HepG2 (cell line): ENCODE measurements around the gene CCT3. TPM values are rescaled to one million over a fixed set of nuclear protein-coding genes. Genes with fewer than 3 reads are reported as not detected.

Experiments used
- AGO1 ChIP-seq: fragments of 200-400 bp; formaldehyde crosslinking; IDR thresholded peaks from 2 replicates; pipeline ENCODE4 v1.6.1; 2017; ENCODE audit warnings: mild to moderate bottlenecking, low read depth, low read length, moderate library complexity; ENCODE audit not compliant: poor library complexity, severe bottlenecking
- ATF7 ChIP-seq, 2 experiments: fragments of 450-650 bp in 1 of 2; sonication (generic) in 1 of 2; formaldehyde crosslinking in 1 of 2; IDR thresholded peaks; 2 replicates each; pipeline versions ENCODE4 v1.4.0 to v1.6.1; 2016 to 2020; ENCODE audit warnings: antibody characterized with exemption in 1 of 2, mild to moderate bottlenecking in 1 of 2, missing genetic modification reagents in 1 of 2
- CEBPB ChIP-seq: IDR thresholded peaks from 2 replicates; pipeline ENCODE4 v1.6.1; 2011; ENCODE audit warnings: low read depth, low read length, improper control_type of control experiment, borderline replicate concordance
- CEBPG ChIP-seq: IDR thresholded peaks from 2 replicates; pipeline ENCODE4 v1.6.1; 2016
- RFX3 ChIP-seq: IDR thresholded peaks from 2 replicates; pipeline ENCODE4 v1.6.1; 2016; ENCODE audit warnings: missing biosample characterization, missing genetic modification reagents
- SMAD3 ChIP-seq: sonication (generic); formaldehyde crosslinking; IDR thresholded peaks from 2 replicates; pipeline ENCODE4 v1.4.0; 2020; ENCODE audit warnings: missing genetic modification reagents
- ZKSCAN8 ChIP-seq: IDR thresholded peaks from 2 replicates; pipeline ENCODE4 v1.6.1; 2016; ENCODE audit warnings: borderline replicate concordance, missing genetic modification reagents, missing compliant biosample characterization
- ZNF644 ChIP-seq: IDR thresholded peaks from 2 replicates; pipeline ENCODE4 v1.6.1; 2016; ENCODE audit warnings: low read depth
- polyA plus RNA-seq, 8 experiments: library from polyadenylated mRNA; depleted of rRNA in 3 of 8; stranded (reverse) in 7 of 8; unstranded in 1 of 8; fragments of >200 nt; fragmentation: Illumina TruSeq in 4 of 8; extraction: Trizol in 4 of 8; gene quantifications; 2 replicates each; pipeline versions ENCODE4 v1.2.1 to v1.2.3, GENCODE V29; 2011 to 2016; ENCODE audit warnings: low read depth in 4 of 8, missing spikeins in 1 of 8, mixed read lengths in 1 of 8; ENCODE audit not compliant: insufficient read depth in 1 of 8
- total RNA-seq, 5 experiments: library from RNA; depleted of rRNA; stranded (reverse); fragments of >200 nt; fragmentation: Illumina TruSeq; extraction: Trizol; gene quantifications; 2 replicates each; pipeline ENCODE4 v1.2.3, GENCODE V29; 2016; ENCODE audit warnings: low read depth in 1 of 5
- TF ChIP-seq, protein P1 (sequence below): sonication (generic); formaldehyde crosslinking; IDR thresholded peaks from 2 replicates; pipeline ENCODE4 v1.5.0; 2020; ENCODE audit warnings: missing genetic modification reagents
- TF ChIP-seq, protein P2 (sequence below), 2 experiments: fragments of 450-650 bp in 1 of 2; sonication (generic) in 1 of 2; formaldehyde crosslinking in 1 of 2; IDR thresholded peaks; 2 replicates each; pipeline versions ENCODE4 v1.6.1 to v1.8.0; 2016 to 2022; ENCODE audit warnings: antibody characterized with exemption in 1 of 2, mild to moderate bottlenecking in 1 of 2, missing genetic modification reagents in 1 of 2
- TF ChIP-seq, protein P3 (sequence below): IDR thresholded peaks from 2 replicates; pipeline ENCODE4 v1.4.0; 2020; ENCODE audit warnings: mild to moderate bottlenecking, missing genetic modification reagents
- TF ChIP-seq, protein P4 (sequence below): sonication (generic); formaldehyde crosslinking; IDR thresholded peaks from 2 replicates; pipeline ENCODE4 v1.8.1; 2022; ENCODE audit warnings: low read depth, mild to moderate bottlenecking, missing genetic modification reagents

Gene CCT3
- total and polyA plus RNA-seq, 2 of the 13 experiments (the other 11 are each of a cell fraction or from before 2014, with no cell fraction given) = 319 to 615 TPM

DNA sequence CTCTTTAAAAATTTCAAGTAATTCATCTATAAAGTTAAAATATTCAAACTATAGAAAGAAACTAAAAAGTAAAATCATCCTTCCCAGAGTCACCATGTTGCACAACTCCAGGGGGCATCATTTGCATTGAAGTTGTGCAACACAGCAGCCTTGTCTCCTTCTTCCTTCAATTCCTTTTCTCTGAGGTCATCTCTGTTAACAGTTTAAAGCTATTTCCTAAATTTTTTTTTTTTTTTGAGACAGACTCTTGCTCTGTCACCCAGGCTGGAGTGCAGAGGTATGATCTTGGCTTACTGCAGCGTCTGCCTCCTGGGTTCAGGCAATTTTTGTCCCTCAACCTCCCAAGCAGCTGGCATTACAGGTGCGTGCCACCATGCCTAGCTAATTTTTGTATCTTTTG, 38.1 kb upstream of the CCT3 start (continued):
- TF ChIP-seq ZKSCAN8 = no peak
- TF ChIP-seq, protein P1, sequence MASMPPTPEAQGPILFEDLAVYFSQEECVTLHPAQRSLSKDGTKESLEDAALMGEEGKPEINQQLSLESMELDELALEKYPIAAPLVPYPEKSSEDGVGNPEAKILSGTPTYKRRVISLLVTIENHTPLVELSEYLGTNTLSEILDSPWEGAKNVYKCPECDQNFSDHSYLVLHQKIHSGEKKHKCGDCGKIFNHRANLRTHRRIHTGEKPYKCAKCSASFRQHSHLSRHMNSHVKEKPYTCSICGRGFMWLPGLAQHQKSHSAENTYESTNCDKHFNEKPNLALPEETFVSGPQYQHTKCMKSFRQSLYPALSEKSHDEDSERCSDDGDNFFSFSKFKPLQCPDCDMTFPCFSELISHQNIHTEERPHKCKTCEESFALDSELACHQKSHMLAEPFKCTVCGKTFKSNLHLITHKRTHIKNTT (CRISPR knock-in tag) = no peak
- TF ChIP-seq ATF7 (IDR thresholded peaks at IDR 0.05) = peak; percentile 57; the same call in 1 of the 2 replicates
- no peak for TF ChIP-seq ATF7 (CRISPR knock-in tag; IDR thresholded peaks at IDR 0.05)
- 0 out of 2 replicates have a peak, but pooled peaks have one; percentile 28 for TF ChIP-seq SMAD3
- 0 out of 2 replicates have a peak, but pooled peaks have one; percentile 29 for TF ChIP-seq ZNF644 (CRISPR knock-in tag)
- no peak for TF ChIP-seq RFX3 (CRISPR knock-in tag)
- TF ChIP-seq, protein P2, sequence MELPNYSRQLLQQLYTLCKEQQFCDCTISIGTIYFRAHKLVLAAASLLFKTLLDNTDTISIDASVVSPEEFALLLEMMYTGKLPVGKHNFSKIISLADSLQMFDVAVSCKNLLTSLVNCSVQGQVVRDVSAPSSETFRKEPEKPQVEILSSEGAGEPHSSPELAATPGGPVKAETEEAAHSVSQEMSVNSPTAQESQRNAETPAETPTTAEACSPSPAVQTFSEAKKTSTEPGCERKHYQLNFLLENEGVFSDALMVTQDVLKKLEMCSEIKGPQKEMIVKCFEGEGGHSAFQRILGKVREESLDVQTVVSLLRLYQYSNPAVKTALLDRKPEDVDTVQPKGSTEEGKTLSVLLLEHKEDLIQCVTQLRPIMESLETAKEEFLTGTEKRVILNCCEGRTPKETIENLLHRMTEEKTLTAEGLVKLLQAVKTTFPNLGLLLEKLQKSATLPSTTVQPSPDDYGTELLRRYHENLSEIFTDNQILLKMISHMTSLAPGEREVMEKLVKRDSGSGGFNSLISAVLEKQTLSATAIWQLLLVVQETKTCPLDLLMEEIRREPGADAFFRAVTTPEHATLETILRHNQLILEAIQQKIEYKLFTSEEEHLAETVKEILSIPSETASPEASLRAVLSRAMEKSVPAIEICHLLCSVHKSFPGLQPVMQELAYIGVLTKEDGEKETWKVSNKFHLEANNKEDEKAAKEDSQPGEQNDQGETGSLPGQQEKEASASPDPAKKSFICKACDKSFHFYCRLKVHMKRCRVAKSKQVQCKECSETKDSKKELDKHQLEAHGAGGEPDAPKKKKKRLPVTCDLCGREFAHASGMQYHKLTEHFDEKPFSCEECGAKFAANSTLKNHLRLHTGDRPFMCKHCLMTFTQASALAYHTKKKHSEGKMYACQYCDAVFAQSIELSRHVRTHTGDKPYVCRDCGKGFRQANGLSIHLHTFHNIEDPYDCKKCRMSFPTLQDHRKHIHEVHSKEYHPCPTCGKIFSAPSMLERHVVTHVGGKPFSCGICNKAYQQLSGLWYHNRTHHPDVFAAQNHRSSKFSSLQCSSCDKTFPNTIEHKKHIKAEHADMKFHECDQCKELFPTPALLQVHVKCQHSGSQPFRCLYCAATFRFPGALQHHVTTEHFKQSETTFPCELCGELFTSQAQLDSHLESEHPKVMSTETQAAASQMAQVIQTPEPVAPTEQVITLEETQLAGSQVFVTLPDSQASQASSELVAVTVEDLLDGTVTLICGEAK (IDR thresholded peaks at IDR 0.05) = no peak
- TF ChIP-seq, protein P2 (CRISPR knock-in tag; IDR thresholded peaks at IDR 0.05) = no peak
- TF ChIP-seq CEBPB = peak; percentile 97
- TF ChIP-seq AGO1 = no peak
- TF ChIP-seq, protein P3, sequence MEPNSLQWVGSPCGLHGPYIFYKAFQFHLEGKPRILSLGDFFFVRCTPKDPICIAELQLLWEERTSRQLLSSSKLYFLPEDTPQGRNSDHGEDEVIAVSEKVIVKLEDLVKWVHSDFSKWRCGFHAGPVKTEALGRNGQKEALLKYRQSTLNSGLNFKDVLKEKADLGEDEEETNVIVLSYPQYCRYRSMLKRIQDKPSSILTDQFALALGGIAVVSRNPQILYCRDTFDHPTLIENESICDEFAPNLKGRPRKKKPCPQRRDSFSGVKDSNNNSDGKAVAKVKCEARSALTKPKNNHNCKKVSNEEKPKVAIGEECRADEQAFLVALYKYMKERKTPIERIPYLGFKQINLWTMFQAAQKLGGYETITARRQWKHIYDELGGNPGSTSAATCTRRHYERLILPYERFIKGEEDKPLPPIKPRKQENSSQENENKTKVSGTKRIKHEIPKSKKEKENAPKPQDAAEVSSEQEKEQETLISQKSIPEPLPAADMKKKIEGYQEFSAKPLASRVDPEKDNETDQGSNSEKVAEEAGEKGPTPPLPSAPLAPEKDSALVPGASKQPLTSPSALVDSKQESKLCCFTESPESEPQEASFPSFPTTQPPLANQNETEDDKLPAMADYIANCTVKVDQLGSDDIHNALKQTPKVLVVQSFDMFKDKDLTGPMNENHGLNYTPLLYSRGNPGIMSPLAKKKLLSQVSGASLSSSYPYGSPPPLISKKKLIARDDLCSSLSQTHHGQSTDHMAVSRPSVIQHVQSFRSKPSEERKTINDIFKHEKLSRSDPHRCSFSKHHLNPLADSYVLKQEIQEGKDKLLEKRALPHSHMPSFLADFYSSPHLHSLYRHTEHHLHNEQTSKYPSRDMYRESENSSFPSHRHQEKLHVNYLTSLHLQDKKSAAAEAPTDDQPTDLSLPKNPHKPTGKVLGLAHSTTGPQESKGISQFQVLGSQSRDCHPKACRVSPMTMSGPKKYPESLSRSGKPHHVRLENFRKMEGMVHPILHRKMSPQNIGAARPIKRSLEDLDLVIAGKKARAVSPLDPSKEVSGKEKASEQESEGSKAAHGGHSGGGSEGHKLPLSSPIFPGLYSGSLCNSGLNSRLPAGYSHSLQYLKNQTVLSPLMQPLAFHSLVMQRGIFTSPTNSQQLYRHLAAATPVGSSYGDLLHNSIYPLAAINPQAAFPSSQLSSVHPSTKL = peak; percentile 26; the same call in 1 of the 2 replicates
- peak; percentile 94 for TF ChIP-seq CEBPG (CRISPR knock-in tag)
- TF ChIP-seq, protein P4, sequence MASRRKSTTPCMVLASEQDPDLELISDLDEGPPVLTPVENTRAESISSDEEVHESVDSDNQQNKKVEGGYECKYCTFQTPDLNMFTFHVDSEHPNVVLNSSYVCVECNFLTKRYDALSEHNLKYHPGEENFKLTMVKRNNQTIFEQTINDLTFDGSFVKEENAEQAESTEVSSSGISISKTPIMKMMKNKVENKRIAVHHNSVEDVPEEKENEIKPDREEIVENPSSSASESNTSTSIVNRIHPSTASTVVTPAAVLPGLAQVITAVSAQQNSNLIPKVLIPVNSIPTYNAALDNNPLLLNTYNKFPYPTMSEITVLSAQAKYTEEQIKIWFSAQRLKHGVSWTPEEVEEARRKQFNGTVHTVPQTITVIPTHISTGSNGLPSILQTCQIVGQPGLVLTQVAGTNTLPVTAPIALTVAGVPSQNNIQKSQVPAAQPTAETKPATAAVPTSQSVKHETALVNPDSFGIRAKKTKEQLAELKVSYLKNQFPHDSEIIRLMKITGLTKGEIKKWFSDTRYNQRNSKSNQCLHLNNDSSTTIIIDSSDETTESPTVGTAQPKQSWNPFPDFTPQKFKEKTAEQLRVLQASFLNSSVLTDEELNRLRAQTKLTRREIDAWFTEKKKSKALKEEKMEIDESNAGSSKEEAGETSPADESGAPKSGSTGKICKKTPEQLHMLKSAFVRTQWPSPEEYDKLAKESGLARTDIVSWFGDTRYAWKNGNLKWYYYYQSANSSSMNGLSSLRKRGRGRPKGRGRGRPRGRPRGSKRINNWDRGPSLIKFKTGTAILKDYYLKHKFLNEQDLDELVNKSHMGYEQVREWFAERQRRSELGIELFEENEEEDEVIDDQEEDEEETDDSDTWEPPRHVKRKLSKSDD (CRISPR knock-in tag) = no peak
